Measurements from ENCODE around the gene CST3. TPM values are rescaled to one million over a fixed set of nuclear protein-coding genes. Genes with fewer than 3 reads are reported as not detected.
"Not testable (repeated sequence)": the region's sequence is repeated elsewhere in the genome, so short reads cannot be mapped to it uniquely, and the experiment has no call there.

The CST3 gene
- total RNA-seq, 4 donors from 2014 or later = 870 to 2,325 (median 1,540) TPM

GRCh38 chr20:23667666-23668065, 29.9 kb upstream of the CST3 start:
- peaks cover 0 to 9% (median 0%) of the 10 kb centered on the region in 4 donors for H3K4me1 ChIP-seq
- DNase-seq (ENCODE audit: low spot score in 2 of 2) = no peak
- 82 to 83% methylated on average over 7 of the region's 7 CpGs for WGBS, 2 donors
- H3K9me3 ChIP-seq = no peaks in the 10 kb centered on the region
- no peak for TF ChIP-seq EP300 (IDR thresholded peaks at IDR 0.05)
- TF ChIP-seq CTCF (IDR thresholded peaks at IDR 0.05) = no peak
- no peak for TF ChIP-seq POLR2A (IDR thresholded peaks at IDR 0.05)
- no peak overlapping the region for H3K27ac ChIP-seq
- H3K36me3 ChIP-seq = no peaks in the 10 kb centered on the region
- no peak overlapping the region for H3K4me3 ChIP-seq
- H3K27me3 ChIP-seq = no peaks in the 10 kb centered on the region

- no peak for DNase-seq (ENCODE audit: low spot score in 2 of 2)
Measured at GRCh38 chr20:23666698-23667097, 28.9 kb upstream of the CST3 start.

GRCh38 chr20:23666189-23666588, 28.4 kb upstream of the CST3 start:
- WGBS, 2 donors = 76 to 83% methylated on average over 4 of the region's 4 CpGs

More at GRCh38 chr20:23666698-23667097, 28.9 kb upstream of the CST3 start:
- Histone ChIP-seq H3K4me3 (no peak overlapping the region), H3K27ac (no peak overlapping the region), H3K36me3 (no peaks in the 10 kb centered on the region), H3K4me1 (peaks cover 0 to 9% (median 0%) of the 10 kb centered on the region in 4 donors), H3K27me3 (no peaks in the 10 kb centered on the region), H3K9me3 (no peaks in the 10 kb centered on the region)
- WGBS, 2 donors = 35 to 40% methylated on average over 3 of the region's 3 CpGs
- TF ChIP-seq CTCF (IDR thresholded peaks at IDR 0.05) (no peak), EP300 (IDR thresholded peaks at IDR 0.05) (no peak)

GRCh38 chr20:23664954-23665353, 27.2 kb upstream of the CST3 start:
- TF ChIP-seq EP300 (IDR thresholded peaks at IDR 0.05) (no peak), CTCF (IDR thresholded peaks at IDR 0.05) (no peak), POLR2A (IDR thresholded peaks at IDR 0.05) (no peak)
- 97 to 98% methylated on average over 3 of the region's 3 CpGs for WGBS, 2 donors
- Histone ChIP-seq H3K4me3 (no peak overlapping the region), H3K9me3 (no peaks in the 10 kb centered on the region), H3K4me1 (peaks cover 0 to 21% (median 0%) of the 10 kb centered on the region in 4 donors), H3K27ac (no peak overlapping the region), H3K27me3 (no peaks in the 10 kb centered on the region), H3K36me3 (no peaks in the 10 kb centered on the region)
- DNase-seq (ENCODE audit: low spot score in 2 of 2) = no peak

More at GRCh38 chr20:23666189-23666588, 28.4 kb upstream of the CST3 start:
- Histone ChIP-seq H3K27ac (no peak overlapping the region), H3K4me1 (peaks cover 0 to 11% (median 0%) of the 10 kb centered on the region in 4 donors), H3K4me3 (no peak overlapping the region), H3K27me3 (no peaks in the 10 kb centered on the region), H3K9me3 (no peaks in the 10 kb centered on the region), H3K36me3 (no peaks in the 10 kb centered on the region)
- TF ChIP-seq EP300 (IDR thresholded peaks at IDR 0.05) (no peak), POLR2A (IDR thresholded peaks at IDR 0.05) (no peak), CTCF (IDR thresholded peaks at IDR 0.05) (no peak)
- DNase-seq (ENCODE audit: low spot score in 2 of 2) = no peak

- not testable (repeated sequence) for H3K9me3 ChIP-seq; H3K27ac ChIP-seq; H3K36me3 ChIP-seq; DNase-seq (ENCODE audit: low spot score in 2 of 2); H3K4me3 ChIP-seq; H3K27me3 ChIP-seq
- peaks cover 0 to 21% (median 0%) of the 10 kb centered on the region in 4 donors for H3K4me1 ChIP-seq
- WGBS, 2 donors = 79 to 86% methylated on average over 4 of the region's 4 CpGs
Measured at GRCh38 chr20:23664046-23664445, 26.3 kb upstream of the CST3 start.

GRCh38 chr20:23663180-23663579, 25.4 kb upstream of the CST3 start:
- no peak for DNase-seq (ENCODE audit: low spot score in 2 of 2)
- TF ChIP-seq POLR2A (IDR thresholded peaks at IDR 0.05) (no peak), EP300 (IDR thresholded peaks at IDR 0.05) (peak in 1 of 2 donors; percentile 9)
- WGBS, 2 donors = 72 to 79% methylated on average over 6 of the region's 6 CpGs
- Histone ChIP-seq H3K4me1 (peaks cover 0 to 21% (median 0%) of the 10 kb centered on the region in 4 donors), H3K27ac (no peak overlapping the region), H3K4me3 (no peak overlapping the region), H3K27me3 (no peaks in the 10 kb centered on the region), H3K9me3 (no peaks in the 10 kb centered on the region), H3K36me3 (no peaks in the 10 kb centered on the region)
